HG02798 (cell line): Measurements from ENCODE around the gene GPC6.

Experiments
- ATAC-seq: cut with Tn5 transposase; IDR thresholded peaks from one replicate; pipeline ENCODE4 v1.9.1; 2021; ENCODE audit warnings: mild to moderate bottlenecking; ENCODE audit not compliant: unreplicated experiment, poor library complexity

The GPC6 gene

GRCh38 chr13:93539914-93540313, 313.3 kb downstream of the GPC6 start:
- no peak for ATAC-seq

GRCh38 chr13:93547886-93548285, 321.3 kb downstream of the GPC6 start:
- ATAC-seq: no peak

GRCh38 chr13:93549326-93550005, 322.9 kb downstream of the GPC6 start:
- ATAC-seq: no peak

- ATAC-seq: no peak
These were observed 323.6 kb downstream of the GPC6 start for GRCh38 chr13:93550236-93550635.

GRCh38 chr13:93552596-93552995, 326.0 kb downstream of the GPC6 start:
- ATAC-seq: no peak

GRCh38 chr13:93554514-93554913, 327.9 kb downstream of the GPC6 start:
- no peak for ATAC-seq

- ATAC-seq: no peak
These were observed 332.0 kb downstream of the GPC6 start for GRCh38 chr13:93558637-93559036.

- ATAC-seq: no peak
These were observed 333.1 kb downstream of the GPC6 start for GRCh38 chr13:93559718-93560117.

- no peak for ATAC-seq
These were observed 335.1 kb downstream of the GPC6 start for GRCh38 chr13:93561576-93562225.

- ATAC-seq: no peak
These were observed 336.1 kb downstream of the GPC6 start for GRCh38 chr13:93562676-93563075.

- ATAC-seq: no peak
These were observed 350.5 kb downstream of the GPC6 start for GRCh38 chr13:93577105-93577504.

- no peak for ATAC-seq
These were observed 363.2 kb downstream of the GPC6 start for GRCh38 chr13:93589788-93590187.

GRCh38 chr13:93603043-93603442, 376.4 kb downstream of the GPC6 start:
- ATAC-seq: no peak

- ATAC-seq: no peak
These were observed 388.2 kb downstream of the GPC6 start for GRCh38 chr13:93614776-93615175.

- ATAC-seq: no peak
These were observed 393.7 kb downstream of the GPC6 start for GRCh38 chr13:93620181-93620765.

- no peak for ATAC-seq
These were observed 394.4 kb downstream of the GPC6 start for GRCh38 chr13:93621051-93621450.

- no peak for ATAC-seq
These were observed 395.4 kb downstream of the GPC6 start for GRCh38 chr13:93621966-93622365.

GRCh38 chr13:93624311-93624777, 397.7 kb downstream of the GPC6 start:
- no peak for ATAC-seq

GRCh38 chr13:93625536-93625935, 398.9 kb downstream of the GPC6 start:
- ATAC-seq: no peak

- no peak for ATAC-seq
These were observed 401.7 kb downstream of the GPC6 start for GRCh38 chr13:93628136-93628797.

GRCh38 chr13:93635616-93636032, 409.0 kb downstream of the GPC6 start:
- no peak for ATAC-seq
